GM12801 (cell line): ENCODE data around the gene SLC19A2.

Source experiments
- CTCF ChIP-seq: IDR thresholded peaks from one replicate; pipeline ENCODE4 v1.5.1; 2011; ENCODE audit warnings: control low read depth; ENCODE audit not compliant: insufficient read length; ENCODE audit errors: extremely low read depth

SLC19A2 gene

GRCh38 chr1:169513208-169513607 is 27.5 kb upstream of the SLC19A2 start:
- no peak for TF ChIP-seq CTCF

GRCh38 chr1:169511316-169512005 is 25.7 kb upstream of the SLC19A2 start:
- TF ChIP-seq CTCF = no peak

GRCh38 chr1:169510060-169510459 is 24.3 kb upstream of the SLC19A2 start:
- no peak for TF ChIP-seq CTCF

- TF ChIP-seq CTCF = no peak
Observed at GRCh38 chr1:169509354-169509753, 23.6 kb upstream of the SLC19A2 start.

- no peak for TF ChIP-seq CTCF
Observed at GRCh38 chr1:169508432-169509338, 22.9 kb upstream of the SLC19A2 start.

- no peak for TF ChIP-seq CTCF
Observed at GRCh38 chr1:169507413-169507812, 21.7 kb upstream of the SLC19A2 start.

- TF ChIP-seq CTCF = no peak
Observed at GRCh38 chr1:169499807-169500206, 14.1 kb upstream of the SLC19A2 start.
